IMR-90 (cell line): ENCODE measurements around the gene MAPK10. TPM values are rescaled to one million over a fixed set of nuclear protein-coding genes. Genes with fewer than 3 reads are reported as not detected.
A peak's percentile ranks its signal among the peaks of the same experiment; 100 is the strongest.

Experiments
- ATAC-seq: fragments of 200-7000 bp; cut with Tn5 transposase; 2 replicates; pipeline ENCODE4 v1.9.1; 2020; ENCODE audit warnings: low read depth, mild to moderate bottlenecking, moderate library complexity
- BruUV-seq: library from RNA; stranded (reverse); fragments of 400-500 nt; replicated peaks from 2 replicates; lab custom pipeline; 2021; lab: Mats Ljungman, UMichigan
- CTCF ChIA-PET: fragments of 300-600 bp; formaldehyde crosslinking; extraction: SDS; loops from one replicate; lab custom pipeline; 2021; ENCODE audit warnings: antibody characterized with exemption; lab: Yijun Ruan, JAX
- POLR2A ChIA-PET: fragments of 300-600 bp; sonication (Branson Sonifier 250); formaldehyde crosslinking; loops from one replicate; lab custom pipeline; 2022; ENCODE audit warnings: antibody characterized with exemption; ENCODE audit not compliant: unreplicated experiment; lab: Charles Lee
- DNase-seq: peaks from one replicate; pipeline ENCODE4 v3.0.0; 2013
- H2AFZ ChIP-seq: replicated peaks from 2 replicates; pipeline ENCODE3; 2013; ENCODE audit warnings: low read length, mild to moderate bottlenecking; ENCODE audit not compliant: poor library complexity
- H2AK5ac ChIP-seq: 2 replicates; pipeline ENCODE4 v1.6.1; 2013; ENCODE audit warnings: low read depth, low read length, inconsistent platforms
- H2AK9ac ChIP-seq: replicated peaks from 2 replicates; pipeline ENCODE3; 2013; ENCODE audit warnings: mild to moderate bottlenecking, low read depth, low read length, moderate library complexity; ENCODE audit not compliant: poor library complexity
- H2BK120ac ChIP-seq: 2 replicates; pipeline ENCODE4 v1.6.1; 2013; ENCODE audit warnings: low read depth, low read length, inconsistent platforms
- H2BK15ac ChIP-seq: 3 replicates; pipeline ENCODE4 v1.6.1; 2013; ENCODE audit warnings: low read depth, low read length, inconsistent platforms
- H2BK20ac ChIP-seq: 2 replicates; pipeline ENCODE4 v1.6.1; 2013; ENCODE audit warnings: low read depth, mild to moderate bottlenecking, inconsistent platforms, low read length, moderate library complexity
- H2BK5ac ChIP-seq: 2 replicates; pipeline ENCODE4 v1.6.1; 2013; ENCODE audit warnings: mild to moderate bottlenecking, low read depth, low read length, inconsistent platforms; ENCODE audit not compliant: poor library complexity, severe bottlenecking
- H3K14ac ChIP-seq: replicated peaks from 2 replicates; pipeline ENCODE4 v1.6.1; 2013; ENCODE audit warnings: low read depth, low read length, inconsistent platforms
- H3K18ac ChIP-seq: 2 replicates; pipeline ENCODE4 v1.6.1; 2013; ENCODE audit warnings: low read depth, low read length, control low read depth
- H3K23ac ChIP-seq: 2 replicates; pipeline ENCODE4 v1.6.1; 2013; ENCODE audit warnings: low read depth, low read length, inconsistent platforms
- H3K27ac ChIP-seq: 2 replicates; pipeline ENCODE4 v1.5.1; 2013; ENCODE audit warnings: mild to moderate bottlenecking, control low read depth, low read length; ENCODE audit not compliant: insufficient read depth
- H3K27me3 ChIP-seq: 2 replicates; pipeline ENCODE4 v1.6.1; 2013; ENCODE audit warnings: low read length; ENCODE audit not compliant: control insufficient read depth, insufficient read depth
- H3K36me3 ChIP-seq: 2 replicates; pipeline ENCODE4 v1.6.1; 2013; ENCODE audit warnings: low read length, mixed read lengths; ENCODE audit not compliant: control insufficient read depth, insufficient read depth
- H3K4ac ChIP-seq: 2 replicates; pipeline ENCODE4 v1.6.1; 2013; ENCODE audit warnings: low read depth, low read length, inconsistent platforms
- H3K4me1 ChIP-seq: 2 replicates; pipeline ENCODE4 v1.6.1; 2013; ENCODE audit warnings: low read length, mixed read lengths; ENCODE audit not compliant: control insufficient read depth, insufficient read depth
- H3K4me2 ChIP-seq: 2 replicates; pipeline ENCODE4 v1.6.1; 2013; ENCODE audit warnings: low read depth, mild to moderate bottlenecking, control low read depth, low read length, moderate library complexity
- H3K4me3 ChIP-seq: 2 replicates; pipeline ENCODE4 v1.5.1; 2013; ENCODE audit warnings: low read depth, mild to moderate bottlenecking, control low read depth, low read length, moderate library complexity; ENCODE audit not compliant: insufficient read depth
- H3K56ac ChIP-seq: 2 replicates; pipeline ENCODE4 v1.6.1; 2013; ENCODE audit warnings: low read length, inconsistent platforms; ENCODE audit not compliant: insufficient read depth; ENCODE audit errors: extremely low read depth
- H3K79me1 ChIP-seq, 2 experiments: 2 replicates each; pipeline ENCODE4 v1.6.1; 2013; ENCODE audit warnings: low read length in 2 of 2, inconsistent platforms in 1 of 2, low read depth in 1 of 2
- H3K9ac ChIP-seq: 2 replicates; pipeline ENCODE4 v1.6.1; 2013; ENCODE audit warnings: low read depth, low read length, control low read depth
- H3K9me1 ChIP-seq: 2 replicates; pipeline ENCODE4 v1.6.1; 2013; ENCODE audit warnings: low read length, inconsistent platforms; ENCODE audit not compliant: insufficient read depth
- H3K9me3 ChIP-seq: 2 replicates; pipeline ENCODE4 v1.6.1; 2013; ENCODE audit warnings: low read length; ENCODE audit not compliant: control insufficient read depth, insufficient read depth
- H4K20me1 ChIP-seq: 2 replicates; pipeline ENCODE4 v1.6.1; 2013; ENCODE audit warnings: low read length, inconsistent platforms; ENCODE audit not compliant: insufficient read depth
- H4K5ac ChIP-seq: 2 replicates; pipeline ENCODE4 v1.6.1; 2013; ENCODE audit warnings: mild to moderate bottlenecking, low read depth, low read length, control low read depth
- H4K8ac ChIP-seq, 2 experiments: 2 replicates each; pipeline ENCODE4 v1.6.1; 2013; ENCODE audit warnings: low read depth in 2 of 2, low read length in 2 of 2, control low read depth in 1 of 2, inconsistent platforms in 1 of 2
- H4K91ac ChIP-seq: 2 replicates; pipeline ENCODE4 v1.6.1; 2013; ENCODE audit warnings: low read depth, low read length, inconsistent platforms; ENCODE audit not compliant: insufficient read depth
- BHLHE40 ChIP-seq: fragments of 150-350 bp; IDR thresholded peaks from 2 replicates; pipeline ENCODE4 v1.6.1; 2016; ENCODE audit warnings: mild to moderate bottlenecking, low read depth, low read length
- CEBPB ChIP-seq: IDR thresholded peaks from 2 replicates; pipeline ENCODE4 v1.6.1; 2012; ENCODE audit warnings: low read depth, low read length, improper control_type of control experiment
- MAZ ChIP-seq: IDR thresholded peaks from 2 replicates; pipeline ENCODE4 v1.6.1; 2012; ENCODE audit warnings: low read depth, mild to moderate bottlenecking, low read length, improper control_type of control experiment, moderate library complexity, borderline replicate concordance
- USF2 ChIP-seq: fragments of 150-350 bp; IDR thresholded peaks from 2 replicates; pipeline ENCODE4 v1.6.1; 2017; ENCODE audit warnings: mild to moderate bottlenecking, antibody characterized with exemption, low read length, low read depth
- WGBS, 2 experiments: methylation state at CpG; one replicate each; pipeline versions ENCODE4 v1.1.5 to v1.1.7; 2013; ENCODE audit warnings: missing lambda C conversion rate in 2 of 2; ENCODE audit not compliant: insufficient read length in 1 of 2; ENCODE audit errors: extremely low coverage in 2 of 2; 5-methylcytosine and 5-hydroxymethylcytosine counted together
- dilution Hi-C: fragments of 300-500 bp; cut with HindIII; formaldehyde crosslinking; loops from one replicate; pipeline ENCODE4 v1.14.3; 2018; ENCODE audit warnings: low sequenced_read_pairs; ENCODE audit not compliant: unreplicated experiment
- in situ Hi-C: fragments of 300-500 bp; cut with MboI; formaldehyde crosslinking; loops from 3 replicates; pipeline ENCODE4 v1.14.3; 2019; ENCODE audit warnings: low sequenced_read_pairs, inconsistent platforms, mixed read lengths
- intact Hi-C: fragments of 100-400 bp; cut with micrococcal nuclease; formaldehyde crosslinking; loops from 2 replicates; pipeline ENCODE4 v1.10.0; 2022
- polyA plus RNA-seq, 3 experiments: library from polyadenylated mRNA; depleted of rRNA; stranded (reverse); fragments of >200 nt; gene quantifications; 2 replicates each; pipeline ENCODE4 v1.2.3, GENCODE V29; 2012; ENCODE audit warnings: low replicate concordance in 1 of 3
- total RNA-seq: library from RNA; depleted of rRNA; stranded (reverse); fragments of >200 nt; gene quantifications from 2 replicates; pipeline ENCODE4 v1.2.3, GENCODE V29; 2012

The MAPK10 gene
- total and polyA plus RNA-seq, 2 of the 4 experiments (the other 2 are of a cell fraction) = 2.8 to 6.5 TPM

- Histone ChIP-seq H4K20me1 (no peaks in the 10 kb centered on the region), H3K23ac (peak overlapping the region; percentile 32; the same call in 1 of the 2 replicates), H3K14ac (no peak overlapping the region; the same call in 1 of the 2 replicates), H3K4me3 (no peak overlapping the region), H3K4me1 (peaks cover 15% of the 10 kb centered on the region), H2BK5ac (peak overlapping the region; percentile 92), H3K9me3 (no peaks in the 10 kb centered on the region), H2AK5ac (peak overlapping the region; percentile 22; the same call in 1 of the 2 replicates), H2BK20ac (peak overlapping the region; percentile 55; the same call in 1 of the 2 replicates), H3K27ac (peak overlapping the region; percentile 45), H3K36me3 (no peaks in the 10 kb centered on the region), H2BK120ac (peak overlapping the region; percentile 76), H3K9ac (no peak overlapping the region), H3K56ac (no peak overlapping the region), H3K18ac (peak overlapping the region; percentile 86; the same call in 1 of the 2 replicates), H3K4ac (peak overlapping the region; percentile 49), H4K8ac (peak overlapping the region in 1 of 2 experiments; percentile 65; a peak in 2 of 4 replicates), H2AFZ (peak overlapping the region; percentile 66), H3K4me2 (peak overlapping the region; percentile 81), H3K9me1 (0 out of 2 replicates have a peak, but pooled peaks cover 2% of the 10 kb centered on the region), H3K79me1 (no peaks in the 10 kb centered on the region), H3K27me3 (no peaks in the 10 kb centered on the region), H2BK15ac (peak overlapping the region; percentile 42; the same call in 1 of the 3 replicates), H4K91ac (peak overlapping the region; percentile 48; the same call in 1 of the 2 replicates), H2AK9ac (no peak overlapping the region), H4K5ac (peak overlapping the region; percentile 70; the same call in 1 of the 2 replicates)
- TF ChIP-seq USF2 (no peak), CEBPB (peak; percentile 89), MAZ (0 out of 2 replicates have a peak, but pooled peaks have one; percentile 20), BHLHE40 (peak; percentile 81)
- dilution Hi-C loops (no loop called here), intact Hi-C loops (no loop called here), in situ Hi-C loops (loop anchor here (10.0 kb wide), 1 partner anchor 268 kb away; no protein-coding TSS in a partner anchor)
- no CpG with 5 or more reads among the region's 4 CpGs for WGBS, 2 experiments
- ATAC-seq (peak; percentile 79), DNase-seq (peak; percentile 83)
- BruUV-seq = no TSS peak
- ChIA-PET POLR2A (interaction anchor here (0.5 to 0.6 kb wide), 2 partner anchors 10 to 17 kb away, joined by 3 read pairs; no protein-coding TSS in a partner anchor), CTCF (interaction anchor here (0.6 to 0.9 kb wide), 2 partner anchors 11 to 343 kb away, joined by 4 to 6 read pairs; no protein-coding TSS in a partner anchor)
Observed at GRCh38 chr4:86032476-86033022, 327.3 kb downstream of the MAPK10 start.
